Aorta (tissue), 5 donors: Measurements from ENCODE around the gene PTPN12. TPM values are rescaled to one million over a fixed set of nuclear protein-coding genes. Genes with fewer than 3 reads are reported as not detected.
"Not testable (repeated sequence)": the region's sequence is repeated elsewhere in the genome, so short reads cannot be mapped to it uniquely, and the experiment has no call there.

Experiments used
- ATAC-seq: fragments of 200-7000 bp; cut with Tn5 transposase; one replicate; pipeline ENCODE4 v1.9.1; 2022; ENCODE audit warnings: moderate library complexity; ENCODE audit not compliant: low FRiP score
- DNase-seq, 2 donors: peaks; one replicate each; pipeline ENCODE4 v3.0.0-alpha.2; 2020
- H3K27ac ChIP-seq, 2 donors: one replicate each; pipeline ENCODE4 v1.5.1; 2013; ENCODE audit warnings: low read length in 2 of 2, mild to moderate bottlenecking in 2 of 2, moderate library complexity in 2 of 2, control low read depth in 1 of 2, inconsistent platforms in 1 of 2, low read depth in 1 of 2
- H3K27me3 ChIP-seq, 2 donors: one replicate each; pipeline ENCODE4 v1.6.1; 2013; ENCODE audit warnings: control low read depth in 1 of 2, low read length in 1 of 2, mild to moderate bottlenecking in 1 of 2, moderate library complexity in 1 of 2; ENCODE audit not compliant: insufficient read depth in 2 of 2, control insufficient read depth in 1 of 2
- H3K36me3 ChIP-seq, 2 donors: one replicate each; pipeline ENCODE4 v1.6.1; 2013; ENCODE audit warnings: control low read depth in 1 of 2, low read length in 1 of 2, mild to moderate bottlenecking in 1 of 2; ENCODE audit not compliant: insufficient read depth in 2 of 2, control insufficient read depth in 1 of 2
- H3K4me1 ChIP-seq, 2 donors: one replicate each; pipeline ENCODE4 v1.6.1; 2013; ENCODE audit warnings: low read length in 2 of 2, control low read depth in 1 of 2, mild to moderate bottlenecking in 1 of 2, moderate library complexity in 1 of 2; ENCODE audit not compliant: insufficient read depth in 2 of 2, control insufficient read depth in 1 of 2
- H3K4me3 ChIP-seq, 2 donors: one replicate each; pipeline ENCODE4 v1.5.1; 2013; ENCODE audit warnings: low read length in 2 of 2, control low read depth in 1 of 2, mild to moderate bottlenecking in 1 of 2
- H3K9me3 ChIP-seq: one replicate; pipeline ENCODE4 v1.6.1; 2013; ENCODE audit warnings: mild to moderate bottlenecking, low read length; ENCODE audit not compliant: control insufficient read depth
- WGBS, 2 donors: extraction: QIAGEN DNeasy Blood & Tissue Kit; methylation state at CpG; one replicate each; pipeline ENCODE4 v1.1.7; 2013; 5-methylcytosine and 5-hydroxymethylcytosine counted together
- intact Hi-C, 2 donors: fragments of 100-400 bp; cut with DNase I; formaldehyde crosslinking; loops; one replicate each; pipeline versions ENCODE4 v1.14.2 to v1.15.0; 2022
- polyA plus RNA-seq, 2 donors: library from polyadenylated mRNA; stranded (reverse); fragments of 200-250 nt; gene quantifications; one replicate each; pipeline ENCODE4 v1.2.3, GENCODE V29; 2013
- total RNA-seq, 2 donors: library from RNA; stranded (reverse); fragmentation: NEBNext Ultra II Directional; extraction: Animal tissue kit (Norgen Biotek cat#: 25700); gene quantifications; one replicate each; pipeline ENCODE4 v1.2.1, GENCODE V29; 2021
- donor health status: healthy with polysubstance abuse.
- donor health status: Bipolar disorder and iron deficiency.
- donor health status: DM: no; HTN: no; CAD: no.
- donor health status: DM: no; HTN: no; CAD: no.
- donor health status: DM: yes; HTN: yes; CAD: no.

PTPN12 gene
- total and polyA plus RNA-seq, 4 donors = 54.0 to 128 (median 78.5) TPM

DNA sequence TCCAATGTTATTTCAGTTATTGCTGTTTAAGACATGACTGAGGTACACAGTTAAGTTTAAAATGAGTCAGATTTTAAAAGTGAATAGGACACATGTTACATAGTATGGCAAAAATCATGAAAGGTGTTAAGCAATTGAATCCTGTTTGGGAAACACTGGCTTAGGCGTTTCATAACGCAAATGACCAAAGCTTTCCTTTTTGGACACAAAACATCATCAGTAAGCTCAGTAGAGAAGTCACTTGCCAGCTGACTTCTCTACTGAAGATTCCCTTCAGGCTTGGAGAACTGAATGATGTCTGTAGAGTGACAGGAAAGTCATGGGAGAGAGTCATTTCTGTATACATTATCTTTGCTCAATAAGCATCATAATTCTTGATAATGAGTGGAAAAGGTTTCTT lies 94.7 kb downstream of the PTPN12 start:
- H3K27ac ChIP-seq = no peak overlapping the region
- peaks cover 0 to 4% of the 10 kb centered on the region in 2 donors for H3K36me3 ChIP-seq
- H3K4me1 ChIP-seq = no peaks in the 10 kb centered on the region
- no peaks in the 10 kb centered on the region for H3K27me3 ChIP-seq
- intact Hi-C loops = no loop called here
- H3K4me3 ChIP-seq = no peak overlapping the region
- H3K9me3 ChIP-seq = no peaks in the 10 kb centered on the region
- no peak for DNase-seq
- ATAC-seq = no peak
- WGBS, 2 donors = 73 to 78% methylated on average over 2 of the region's 2 CpGs

DNA sequence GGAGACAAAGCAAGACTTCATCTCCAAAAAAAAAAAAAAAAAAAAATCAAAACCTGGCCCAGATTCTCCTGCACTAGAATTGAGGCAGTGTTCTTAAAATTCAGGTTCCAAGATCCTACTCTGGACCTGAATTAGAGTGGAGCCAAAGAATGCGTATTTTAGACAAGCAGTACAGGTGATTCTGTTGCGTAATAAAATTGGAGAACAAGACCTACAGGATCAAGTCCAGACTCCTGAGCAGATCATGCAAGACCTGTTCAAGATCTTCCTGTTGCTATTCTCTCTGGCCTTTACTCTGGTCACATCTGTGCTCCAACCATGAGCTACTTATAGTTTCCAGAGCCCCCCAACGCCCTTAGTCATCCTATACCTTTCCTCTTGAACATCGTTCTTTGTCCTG lies 107.7 kb downstream of the PTPN12 start:
- H3K36me3 ChIP-seq = peaks cover 0 to 2% of the 10 kb centered on the region in 2 donors
- 94% methylated on average over 4 of the region's 4 CpGs for WGBS, 2 donors

DNA sequence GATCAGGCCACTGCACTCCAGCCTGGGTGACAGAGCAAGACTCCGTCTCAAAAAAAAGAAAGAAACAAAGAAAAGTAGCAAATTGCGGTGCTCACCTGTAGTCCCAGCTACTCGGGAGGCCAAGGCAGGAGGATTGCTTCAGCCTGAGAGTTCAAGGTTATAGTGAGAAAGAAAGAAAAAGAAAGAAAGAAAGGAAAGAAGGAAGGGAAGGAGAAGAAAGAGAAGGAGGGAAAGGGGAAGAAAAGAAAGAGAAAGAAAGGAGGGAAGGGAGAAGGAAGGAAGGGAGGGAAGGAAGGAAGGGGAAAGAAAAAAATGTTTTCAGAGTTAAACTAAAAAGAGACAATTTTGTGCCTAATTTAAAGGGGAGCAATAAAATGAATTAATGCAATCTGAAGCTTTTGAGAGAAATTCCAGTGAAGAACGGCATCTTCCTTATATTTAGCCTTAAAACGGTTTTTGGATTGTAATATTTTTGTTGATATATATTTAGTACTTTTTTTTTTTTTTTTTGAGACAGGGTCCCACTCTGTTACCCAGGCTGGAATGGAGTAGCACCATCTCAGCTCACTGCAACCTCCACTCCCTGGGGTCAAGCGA lies 111.7 kb downstream of the PTPN12 start:
- H3K36me3 ChIP-seq = peaks cover 0 to 2% of the 10 kb centered on the region in 2 donors
- no peaks in the 10 kb centered on the region for H3K27me3 ChIP-seq
- H3K9me3 ChIP-seq = no peaks in the 10 kb centered on the region
- 95 to 98% methylated on average over 6 of the region's 6 CpGs for WGBS, 2 donors
- H3K4me3 ChIP-seq = no peak overlapping the region
- DNase-seq (no peak), ATAC-seq (no peak)
- no peak overlapping the region for H3K27ac ChIP-seq
- intact Hi-C loops = no loop called here
- no peaks in the 10 kb centered on the region for H3K4me1 ChIP-seq

More for the DNA sequence above, 107.7 kb downstream of the PTPN12 start:
- no peak overlapping the region for H3K27ac ChIP-seq
- intact Hi-C loops = no loop called here
- ATAC-seq = no peak
- no peaks in the 10 kb centered on the region for H3K4me1 ChIP-seq
- H3K4me3 ChIP-seq = no peak overlapping the region
- H3K9me3 ChIP-seq = no peaks in the 10 kb centered on the region
- no peaks in the 10 kb centered on the region for H3K27me3 ChIP-seq
- DNase-seq = no peak

DNA sequence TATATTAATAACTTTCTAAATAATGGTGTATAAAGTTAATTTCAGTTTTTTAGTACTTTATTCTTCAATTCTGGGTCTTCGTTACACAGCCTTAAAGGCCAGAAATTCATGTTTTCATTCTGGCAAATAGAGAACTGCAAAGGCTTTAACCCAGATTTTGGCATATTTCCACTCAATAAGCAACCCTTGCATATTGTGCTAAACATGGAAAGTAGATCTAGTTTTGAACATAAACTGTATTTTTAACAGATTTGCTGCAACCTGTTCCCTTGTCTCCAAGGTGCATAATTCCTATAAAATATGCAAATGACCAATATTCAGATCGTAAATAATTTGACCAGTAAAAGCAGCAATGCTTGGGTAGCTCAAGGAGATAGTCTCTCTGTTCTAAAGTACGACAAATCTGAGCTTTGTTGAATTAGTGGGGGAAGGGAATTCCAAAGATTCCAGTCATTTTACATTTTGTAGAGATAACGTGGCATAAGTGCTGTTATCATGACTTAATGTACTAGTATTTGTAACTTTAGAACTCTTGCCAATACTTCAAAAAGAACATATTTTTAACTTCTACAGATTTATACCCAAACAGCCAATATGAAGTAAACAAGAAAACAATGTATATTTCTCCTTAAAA lies 112.7 kb downstream of the PTPN12 start:
- Histone ChIP-seq H3K27me3 (no peaks in the 10 kb centered on the region), H3K27ac (no peak overlapping the region), H3K36me3 (peaks cover 0 to under 1% of the 10 kb centered on the region in 2 donors), H3K4me1 (no peaks in the 10 kb centered on the region), H3K4me3 (no peak overlapping the region), H3K9me3 (no peaks in the 10 kb centered on the region)
- intact Hi-C loops = loop anchor here in 1 of 2 donors (5.0 to 10.0 kb wide), 2 partner anchors 107 to 295 kb away; no protein-coding TSS in a partner anchor
- 26 to 32% methylated on average over 4 of the region's 4 CpGs for WGBS, 2 donors
- no peak for ATAC-seq
- DNase-seq = no peak

DNA sequence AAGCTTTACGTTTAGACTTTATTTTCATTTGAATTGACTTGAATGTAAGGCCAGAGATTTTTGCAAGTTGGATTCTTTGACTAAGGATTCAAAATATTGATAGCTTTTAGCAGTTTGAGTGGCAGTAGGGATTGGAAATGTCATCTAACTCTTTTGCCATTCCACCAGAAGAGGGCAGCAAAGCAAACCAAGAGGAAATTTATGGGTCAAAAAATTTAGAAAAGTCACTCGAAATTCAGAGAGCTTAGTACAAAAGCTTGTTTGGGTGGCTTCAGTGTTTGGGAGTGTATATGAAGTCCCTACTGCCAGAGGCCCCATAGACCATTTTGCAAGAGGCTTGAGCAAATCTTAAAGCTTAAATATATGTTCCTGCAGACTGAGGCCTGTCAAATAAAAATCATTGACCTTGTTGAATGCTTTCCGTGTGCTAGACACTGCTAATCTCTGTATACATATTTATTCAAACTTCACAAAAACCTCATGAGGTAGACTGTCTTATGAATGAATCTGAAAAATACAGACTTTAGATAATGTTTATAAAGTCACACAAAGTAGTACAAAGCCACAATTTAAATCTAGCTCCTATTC lies 114.6 kb downstream of the PTPN12 start:
- intact Hi-C loops = loop anchor here (2.0 to 10.0 kb wide), 3 partner anchors 106 to 293 kb away; no protein-coding TSS in a partner anchor
- Histone ChIP-seq H3K36me3 (no peaks in the 10 kb centered on the region), H3K27ac (no peak overlapping the region), H3K4me3 (no peak overlapping the region), H3K27me3 (no peaks in the 10 kb centered on the region), H3K9me3 (no peaks in the 10 kb centered on the region), H3K4me1 (no peaks in the 10 kb centered on the region)
- WGBS, 2 donors = 40 to 42% methylated on average over 3 of the region's 3 CpGs
- DNase-seq (no peak), ATAC-seq (no peak)

DNA sequence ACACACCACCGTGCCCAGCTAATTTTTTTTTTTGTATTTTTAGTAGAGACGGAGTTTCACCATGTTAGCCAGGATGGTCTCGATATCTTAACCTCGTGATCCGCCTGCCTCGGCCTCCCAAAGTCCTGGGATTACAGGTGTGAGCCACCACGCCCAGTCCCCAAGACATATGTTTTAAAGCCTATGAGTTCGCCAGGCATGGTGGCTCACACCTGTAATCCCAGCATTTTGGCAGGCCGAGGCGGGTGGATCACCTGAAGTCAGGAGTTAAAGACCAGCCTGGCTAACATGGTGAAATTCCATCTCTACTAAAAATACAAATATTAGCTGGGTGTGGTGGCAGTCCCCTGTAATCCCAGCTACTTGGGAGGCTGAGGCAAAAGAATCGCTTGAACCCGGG lies 115.7 kb downstream of the PTPN12 start:
- not testable (repeated sequence) for H3K4me3 ChIP-seq, DNase-seq, H3K9me3 ChIP-seq, H3K27ac ChIP-seq, H3K4me1 ChIP-seq, H3K36me3 ChIP-seq, H3K27me3 ChIP-seq, ATAC-seq
- WGBS, 2 donors = 95 to 98% methylated on average over 12 of the region's 12 CpGs
- intact Hi-C loops = loop anchor here (2.0 to 10.0 kb wide), 3 partner anchors 104 to 292 kb away; no protein-coding TSS in a partner anchor

DNA sequence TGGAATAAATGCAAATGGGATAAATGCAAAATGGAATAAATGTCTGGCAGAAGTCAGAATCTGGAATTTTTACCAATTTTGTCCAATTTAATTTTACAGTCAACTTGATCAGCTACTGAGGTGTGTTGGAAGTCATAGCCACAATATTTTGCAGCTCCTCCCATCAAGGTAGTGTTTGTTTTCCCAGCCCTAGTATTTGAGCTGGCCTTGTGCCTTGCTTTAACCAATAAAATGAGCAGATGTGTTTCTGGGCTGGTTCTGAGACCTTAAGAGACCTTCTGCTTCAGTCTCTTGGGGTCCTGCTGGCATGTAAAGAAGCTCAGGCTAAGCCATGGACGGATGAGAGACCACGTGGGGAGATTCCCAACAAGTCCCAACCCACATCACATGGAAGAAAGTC lies 116.5 kb downstream of the PTPN12 start:
- H3K9me3 ChIP-seq = no peaks in the 10 kb centered on the region
- DNase-seq (no peak), ATAC-seq (no peak)
- no peak overlapping the region for H3K27ac ChIP-seq
- WGBS, 2 donors = 51 to 58% methylated on average over 2 of the region's 2 CpGs
- intact Hi-C loops = loop anchor here (2.0 to 10.0 kb wide), 3 partner anchors 104 to 291 kb away; no protein-coding TSS in a partner anchor
- no peak overlapping the region for H3K4me3 ChIP-seq
- no peaks in the 10 kb centered on the region for H3K4me1 ChIP-seq
- H3K27me3 ChIP-seq = no peaks in the 10 kb centered on the region
- no peaks in the 10 kb centered on the region for H3K36me3 ChIP-seq

DNA sequence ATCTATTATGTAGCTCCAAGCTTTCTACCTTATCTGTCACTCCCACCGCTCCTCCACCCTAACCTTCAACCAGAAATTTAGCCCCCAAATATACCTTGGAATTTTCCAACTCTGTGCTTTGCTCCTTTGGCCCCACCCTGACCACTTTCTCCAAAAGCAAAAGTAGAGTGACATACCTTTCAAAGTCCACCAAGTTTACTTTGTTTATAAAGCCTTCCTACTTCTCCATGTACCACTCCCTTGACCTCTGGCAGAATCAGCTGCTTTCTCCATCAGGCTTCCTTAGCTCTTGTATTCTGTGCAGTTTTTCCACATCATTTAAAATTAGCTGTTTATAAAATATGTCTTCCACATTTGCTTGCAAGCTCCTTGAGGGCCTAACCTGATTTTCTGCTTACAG lies 118.3 kb downstream of the PTPN12 start:
- no peaks in the 10 kb centered on the region for H3K4me1 ChIP-seq
- no peak for DNase-seq
- intact Hi-C loops = loop anchor here in 1 of 2 donors (10.0 kb wide), 1 partner anchor 289 kb away; no protein-coding TSS in a partner anchor
- no peaks in the 10 kb centered on the region for H3K27me3 ChIP-seq
- H3K36me3 ChIP-seq = no peaks in the 10 kb centered on the region
- H3K27ac ChIP-seq = no peak overlapping the region
- 59 to 100% methylated on average over 1 of the region's 1 CpG for WGBS, 2 donors
- no peak overlapping the region for H3K4me3 ChIP-seq
- no peak for ATAC-seq
- H3K9me3 ChIP-seq = no peaks in the 10 kb centered on the region
